GM18868 (cell line): ENCODE data around the gene RAB30.
"Not testable (repeated sequence)": the region's sequence is repeated elsewhere in the genome, so short reads cannot be mapped to it uniquely, and the experiment has no call there.

Source experiments
- ATAC-seq: cut with Tn5 transposase; IDR thresholded peaks from one replicate; pipeline ENCODE4 v1.9.1; 2021; ENCODE audit warnings: mild to moderate bottlenecking, moderate library complexity; ENCODE audit not compliant: unreplicated experiment

Gene RAB30

DNA sequence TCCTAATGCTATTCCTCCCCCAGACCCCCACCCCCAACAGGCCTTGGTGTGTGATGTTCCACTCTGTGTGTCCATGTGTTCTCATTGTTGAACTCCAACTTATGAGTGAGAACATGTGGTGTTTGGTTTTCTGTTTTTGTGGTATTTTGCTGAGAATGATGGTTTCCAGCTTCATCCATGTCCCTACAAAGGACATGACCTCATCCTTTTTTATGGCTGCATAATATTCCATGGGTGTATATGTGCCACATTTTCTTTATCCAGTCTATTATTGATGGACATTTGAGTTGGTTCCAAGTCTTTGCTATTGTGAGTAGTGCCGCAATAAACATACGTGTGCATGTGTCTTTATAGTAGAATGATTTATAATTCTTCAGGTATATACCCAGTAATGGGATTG is 121.2 kb downstream of the RAB30 start:
- not testable (repeated sequence) for ATAC-seq

DNA sequence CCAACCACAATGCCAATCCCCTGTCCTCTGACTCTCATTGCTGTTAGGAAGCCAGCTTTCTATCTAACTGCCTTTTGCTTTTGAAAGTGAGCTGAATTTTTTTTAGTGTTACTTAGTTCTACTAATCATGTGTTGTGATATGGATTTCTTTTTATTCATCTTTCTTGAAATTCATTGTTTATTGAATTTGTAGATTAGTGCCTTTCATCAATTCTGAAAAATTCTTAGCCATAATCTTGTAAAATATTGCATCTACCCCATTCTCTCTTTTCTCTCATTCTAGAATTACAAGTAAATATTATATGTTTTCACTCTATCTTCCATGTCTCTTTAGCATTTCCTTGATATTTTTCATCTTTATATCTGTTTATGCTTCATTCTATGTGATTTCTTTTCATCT is 122.3 kb downstream of the RAB30 start:
- ATAC-seq = no peak

DNA sequence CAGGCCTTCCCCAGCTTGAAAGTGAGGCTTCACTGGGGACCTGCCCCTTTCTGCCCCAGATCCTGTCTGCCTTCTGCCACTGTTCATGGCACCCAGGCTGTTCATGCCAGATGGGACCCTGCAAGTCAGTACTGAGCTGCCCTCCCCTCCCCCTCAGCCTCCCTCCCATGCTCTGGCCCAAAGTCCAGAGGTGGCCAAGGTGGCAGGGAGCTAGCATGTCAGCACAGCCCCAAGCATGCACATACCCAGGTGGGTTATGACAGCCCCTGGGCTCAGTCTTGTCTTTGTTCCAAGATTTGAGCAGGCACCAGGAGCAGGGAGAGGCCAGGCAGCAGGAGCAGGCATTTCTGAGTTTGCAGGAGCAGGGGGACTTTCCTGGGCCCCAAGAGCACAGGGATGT is 126.0 kb downstream of the RAB30 start:
- no peak for ATAC-seq

DNA sequence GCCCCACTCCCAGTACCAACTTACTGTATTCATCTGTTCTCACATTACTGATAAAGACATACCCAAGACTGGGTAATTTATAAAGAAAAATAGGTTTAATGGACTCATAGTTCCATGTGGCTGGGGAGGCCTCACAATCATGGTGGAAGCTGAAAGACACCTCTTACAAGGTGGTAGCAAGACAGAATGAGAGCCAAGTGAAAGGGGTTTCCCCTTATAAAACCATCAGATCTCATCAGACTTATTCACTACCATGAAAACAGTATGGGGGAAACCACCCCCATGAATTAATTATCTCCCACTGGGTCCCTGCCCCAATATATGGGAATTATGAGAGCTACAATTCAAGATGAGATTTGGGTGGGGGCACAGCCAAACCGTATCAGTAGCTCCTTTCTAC is 126.7 kb downstream of the RAB30 start:
- ATAC-seq = not testable (repeated sequence)

DNA sequence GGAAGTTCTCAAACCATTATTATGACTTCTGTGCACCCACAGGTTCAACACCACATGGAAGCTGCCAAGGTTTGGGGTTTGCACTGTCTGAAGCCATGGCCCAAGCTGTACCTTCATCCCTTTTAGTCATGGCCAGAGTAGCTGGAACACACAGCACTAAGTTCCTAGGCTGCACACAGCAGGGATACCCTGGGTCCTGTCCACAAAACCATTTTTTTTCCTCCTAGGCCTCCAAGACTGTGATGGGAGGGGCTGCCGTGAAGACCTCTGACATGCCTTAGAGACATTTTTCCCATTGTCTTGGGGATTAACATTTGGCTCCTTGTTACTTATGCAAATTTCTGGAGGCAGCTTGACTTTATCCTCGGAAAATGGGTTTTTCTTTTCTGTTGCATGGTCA is 127.5 kb downstream of the RAB30 start:
- ATAC-seq = no peak

DNA sequence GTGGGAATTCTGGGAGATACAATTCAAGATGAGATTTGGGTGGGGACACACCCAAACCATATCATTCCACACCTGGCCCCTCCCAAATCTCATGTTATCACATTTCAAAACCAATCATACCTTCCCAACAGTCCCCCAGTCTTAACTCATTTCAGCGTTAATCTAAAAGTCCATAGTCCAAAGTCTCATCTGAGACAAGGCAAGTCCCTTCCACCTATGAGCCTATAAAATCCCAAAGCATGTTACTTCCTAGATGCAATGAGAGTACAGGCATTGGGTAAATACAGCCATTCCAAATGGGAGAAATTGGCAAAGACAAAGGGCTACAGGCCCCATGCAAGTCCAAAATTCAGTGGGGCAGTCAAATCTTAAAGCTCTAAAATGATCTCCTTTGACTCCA is 128.3 kb downstream of the RAB30 start:
- not testable (repeated sequence) for ATAC-seq

DNA sequence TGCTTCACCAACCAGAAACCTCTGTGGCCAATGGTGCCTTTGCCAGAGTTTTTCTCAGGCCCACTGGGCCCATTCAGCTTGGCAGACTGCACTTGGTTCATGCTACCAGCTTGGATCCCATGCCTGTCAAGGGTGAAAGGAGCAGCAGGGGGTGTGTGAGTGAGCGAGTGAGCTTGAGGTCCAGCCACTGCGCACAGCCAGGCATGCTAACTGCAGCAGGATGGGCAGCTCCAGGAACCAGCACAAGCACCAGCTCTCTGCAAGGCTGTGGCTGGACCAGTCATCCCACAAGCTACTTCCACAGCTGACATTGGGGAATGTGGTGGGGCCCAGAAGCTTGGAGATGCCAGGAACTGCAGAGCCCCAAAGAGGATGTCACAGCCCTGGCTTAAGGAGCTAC is 129.3 kb downstream of the RAB30 start:
- ATAC-seq = no peak

DNA sequence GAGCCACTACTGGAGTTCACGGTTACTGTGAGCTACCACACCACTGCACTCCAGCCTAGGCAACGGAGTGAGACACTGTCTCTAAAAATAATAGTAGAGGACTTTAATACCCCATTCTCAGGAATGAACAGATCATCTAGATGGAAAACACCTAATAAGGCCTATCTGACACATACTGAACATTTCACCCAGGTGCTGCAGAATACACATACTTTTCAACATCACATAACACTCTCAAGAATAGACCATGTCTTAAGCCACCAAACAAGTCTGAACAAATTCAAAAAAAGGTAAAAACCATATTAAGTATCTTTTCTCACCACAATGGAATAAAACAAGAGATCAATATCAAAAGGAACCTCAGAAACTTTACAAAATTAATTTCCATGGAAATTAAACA is 132.2 kb downstream of the RAB30 start:
- no peak for ATAC-seq

DNA sequence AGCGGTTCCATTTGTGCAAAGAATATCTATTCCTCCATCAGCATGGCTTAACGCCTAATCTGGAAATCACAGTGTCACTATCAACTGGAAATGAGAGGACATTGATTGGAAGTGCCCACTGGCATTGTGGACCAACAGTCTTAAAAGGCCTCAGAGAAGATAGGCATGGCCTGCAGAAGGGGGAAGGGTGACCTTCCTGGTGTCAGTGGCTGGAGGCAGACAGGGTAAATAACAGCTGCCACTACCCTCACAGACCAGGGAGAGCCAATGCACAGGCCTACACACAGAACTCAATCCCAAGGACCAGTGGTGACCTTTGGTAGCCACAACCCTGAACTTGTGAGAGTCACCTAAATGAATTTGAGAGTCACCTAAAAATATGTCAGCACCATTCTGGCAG is 134.1 kb downstream of the RAB30 start:
- no peak for ATAC-seq

DNA sequence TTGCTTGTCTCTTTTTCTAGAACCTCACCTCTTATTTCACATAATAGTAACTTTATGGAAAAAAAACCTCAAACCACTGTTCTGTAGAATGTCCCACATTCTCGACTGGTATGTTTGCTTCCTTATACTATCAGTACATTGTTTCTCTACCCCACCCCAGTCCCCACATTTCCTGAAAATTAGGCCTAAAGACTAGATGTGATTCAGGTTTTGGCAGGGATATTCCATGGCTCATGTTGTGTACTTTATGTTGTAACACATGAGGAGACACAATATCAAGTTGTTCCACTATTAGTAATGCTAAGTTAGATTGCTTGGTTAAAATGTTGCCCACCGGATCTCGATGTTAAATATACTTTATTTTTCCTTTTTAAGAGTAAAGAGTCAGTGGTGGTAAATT is 135.4 kb downstream of the RAB30 start:
- no peak for ATAC-seq

DNA sequence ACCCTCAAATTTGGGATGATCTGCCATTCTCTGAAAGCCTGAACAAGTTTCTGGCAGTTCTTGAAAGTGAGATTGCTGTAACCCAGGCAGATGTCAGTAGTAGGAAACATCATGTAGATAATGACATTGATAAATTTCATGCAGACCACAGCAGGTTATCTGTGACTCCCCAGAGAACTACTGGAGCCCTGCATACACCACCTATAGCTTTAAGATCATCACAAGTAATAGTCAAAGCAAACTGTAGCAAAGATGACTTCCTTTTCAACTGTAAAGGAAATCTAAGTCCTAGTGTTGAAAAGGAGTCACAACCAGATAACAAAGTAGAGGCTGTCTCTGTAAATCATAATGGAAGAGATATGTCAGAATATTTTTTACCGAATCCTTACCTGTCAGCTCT is 139.1 kb downstream of the RAB30 start:
- no peak for ATAC-seq

DNA sequence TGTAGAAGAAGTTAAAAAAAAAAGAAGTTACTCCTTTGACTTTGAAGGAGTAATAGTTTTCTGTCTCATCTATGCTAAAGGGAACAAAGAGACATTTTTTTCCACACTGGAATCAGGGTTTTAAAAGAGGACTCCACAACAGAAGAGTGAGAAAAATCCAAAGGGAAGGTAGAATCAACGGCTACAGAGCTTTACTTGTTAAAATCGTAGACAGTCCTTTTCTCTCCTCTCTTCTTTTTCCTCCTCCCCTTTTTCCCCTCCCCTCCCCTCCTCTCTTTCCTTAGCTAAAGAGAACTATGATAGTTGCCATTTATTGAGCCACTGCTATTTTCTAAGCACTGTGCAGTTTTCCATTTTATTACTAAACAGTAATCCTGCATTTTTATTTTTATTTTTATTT is 141.0 kb downstream of the RAB30 start:
- ATAC-seq = no peak

DNA sequence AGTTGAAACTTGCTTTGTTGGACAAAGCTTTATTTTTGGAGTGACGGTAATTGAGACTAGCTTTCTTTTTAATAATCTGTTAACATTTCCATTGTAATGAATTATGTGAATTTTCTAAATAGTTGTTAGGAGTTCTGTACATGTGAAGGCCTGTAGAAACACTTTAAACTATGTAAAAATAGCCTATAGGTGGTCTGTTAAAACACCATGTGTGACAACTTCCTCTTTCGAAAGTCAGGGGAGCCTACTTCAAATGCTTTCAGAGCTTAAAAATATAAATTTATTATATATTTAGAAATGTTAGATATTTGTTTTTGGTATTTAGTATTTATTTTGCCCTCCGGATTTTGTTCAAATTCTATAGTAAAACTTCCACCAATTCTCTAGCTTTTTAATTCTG is 141.5 kb downstream of the RAB30 start:
- peak; percentile 65 for ATAC-seq

DNA sequence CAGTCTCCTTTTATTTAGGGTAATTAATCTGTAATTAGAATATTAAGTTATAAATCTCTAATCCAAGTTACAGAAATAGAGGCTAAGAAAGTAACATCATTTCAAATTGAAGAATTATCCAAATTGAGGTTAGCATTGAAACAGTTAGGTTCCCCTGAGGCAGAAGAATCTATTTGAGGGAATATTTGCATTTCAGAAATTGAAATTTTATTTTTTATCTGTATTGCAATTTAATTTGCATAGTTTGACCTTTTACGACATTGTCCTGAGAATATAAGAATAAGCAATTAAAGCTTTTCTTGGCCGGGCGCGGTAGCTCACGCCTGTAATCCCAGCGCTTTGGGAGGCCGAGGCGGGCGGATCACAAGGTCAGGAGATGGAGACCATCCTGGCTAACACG is 142.6 kb downstream of the RAB30 start:
- no peak for ATAC-seq

DNA sequence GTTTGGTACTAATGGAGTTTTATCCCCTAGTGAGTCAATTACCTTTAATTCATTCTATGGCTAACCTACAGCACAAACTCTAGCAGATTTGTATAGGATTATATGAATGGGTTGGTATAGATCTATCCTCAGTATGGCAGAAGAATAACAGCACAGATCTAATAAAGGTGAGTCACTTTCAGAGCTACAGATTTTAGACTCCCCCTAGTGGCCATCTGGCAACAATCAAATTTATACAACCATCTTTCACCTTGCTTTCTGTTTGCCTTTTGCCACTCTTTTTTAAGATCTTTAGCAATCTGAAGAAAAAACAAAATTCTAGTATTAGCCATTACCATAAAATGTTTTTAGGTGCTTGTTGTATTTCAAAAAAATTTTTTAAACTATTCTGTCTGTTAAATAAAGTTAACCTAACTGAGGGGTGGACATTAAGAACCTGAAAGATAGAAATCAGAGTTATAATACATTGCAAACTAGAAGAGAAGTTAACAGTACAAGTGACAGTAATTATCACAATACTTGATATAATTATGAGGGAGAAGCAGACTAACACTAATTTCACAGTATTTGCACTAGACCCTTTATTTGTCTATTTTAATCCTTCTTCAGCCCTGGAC is 144.3 kb downstream of the RAB30 start:
- peak; percentile 57 for ATAC-seq

DNA sequence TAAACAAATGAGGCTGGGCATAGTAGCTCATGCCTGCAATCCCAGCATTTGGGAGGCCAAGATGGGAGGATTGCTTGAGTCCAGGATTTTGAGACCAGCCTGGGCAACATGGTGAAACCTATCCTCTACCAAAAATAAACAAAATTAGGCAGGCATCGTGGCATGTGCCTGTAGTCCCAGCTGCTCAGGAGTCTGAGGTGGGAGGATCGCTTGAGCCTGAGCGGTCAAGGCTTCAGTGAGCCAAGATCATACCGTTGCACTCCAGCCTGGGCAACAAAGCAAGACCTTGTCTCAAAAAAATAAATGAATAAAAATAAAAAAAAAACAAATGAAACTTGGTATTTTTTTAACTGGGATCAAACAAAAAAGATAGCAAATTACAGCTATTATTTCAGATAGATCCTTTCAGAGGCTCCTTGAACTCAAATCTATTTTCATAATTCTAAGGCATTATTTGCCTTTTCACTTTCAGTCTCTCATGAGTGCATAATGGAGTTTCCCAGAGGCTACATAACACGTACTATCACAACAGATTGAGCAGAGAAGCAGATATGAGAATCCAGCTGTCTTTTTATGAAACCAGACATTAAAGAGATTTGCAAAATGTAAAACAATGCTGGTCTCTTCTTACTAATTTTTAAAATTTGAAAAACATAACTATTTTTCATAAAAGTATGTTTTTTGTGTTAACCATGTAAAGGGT is 147.0 kb downstream of the RAB30 start:
- peak; percentile 72 for ATAC-seq
